ENCODE data around the gene CFAP299. TPM values are rescaled to one million over a fixed set of nuclear protein-coding genes. Genes with fewer than 3 reads are reported as not detected.

The CFAP299 gene
- total RNA-seq, 1 experiment from 2014 or later = not detected

GRCh38 chr4:80305466-80305865 is 30.1 kb upstream of the CFAP299 start:
- H3K4me2 ChIP-seq (ENCODE audit: low read depth, low read length, poor library complexity, severe bottlenecking) = no peak overlapping the region
- DNase-seq = no peak
- no peak overlapping the region for H2AFZ ChIP-seq (ENCODE audit: low read length)
- no peak overlapping the region for H3K9ac ChIP-seq (ENCODE audit: low read length)
- no peak overlapping the region for H3K4me3 ChIP-seq (ENCODE audit: low read length)
- H4K20me1 ChIP-seq (ENCODE audit: insufficient read depth, low read depth, low read length) = no peaks in the 10 kb centered on the region
- no peaks in the 10 kb centered on the region for H3K9me2 ChIP-seq (replicated peaks; ENCODE audit: insufficient read depth, low read length)
- H3K4me1 ChIP-seq (ENCODE audit: low read length) = no peaks in the 10 kb centered on the region
- no peaks in the 10 kb centered on the region for H3K36me3 ChIP-seq (ENCODE audit: insufficient read depth, low read length)
- no peaks in the 10 kb centered on the region for H3K79me2 ChIP-seq (ENCODE audit: low read length)
- no peaks in the 10 kb centered on the region for H3K9me3 ChIP-seq (ENCODE audit: low read length)
- H3K27ac ChIP-seq (ENCODE audit: low read length) = no peak overlapping the region
- no peaks in the 10 kb centered on the region for H3K27me3 ChIP-seq (ENCODE audit: low read length)

DNA sequence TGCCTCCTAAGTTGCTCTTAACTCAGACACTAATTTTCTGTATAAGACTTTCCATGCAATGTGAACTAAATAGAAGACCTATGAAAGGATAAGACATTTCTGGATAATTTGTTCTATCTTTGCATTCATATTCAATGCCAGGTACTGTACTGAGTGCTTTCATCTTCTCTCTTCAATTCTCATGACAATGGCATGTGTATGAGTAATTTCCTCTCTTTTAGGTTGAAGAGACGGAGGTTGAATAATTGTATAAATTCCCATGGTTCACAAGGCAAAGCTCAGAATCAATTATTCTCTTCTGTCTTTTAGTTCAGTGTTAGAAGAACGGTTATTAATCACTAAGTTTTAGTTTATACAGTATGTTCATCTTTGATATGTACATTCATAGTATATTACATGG is 29.3 kb upstream of the CFAP299 start:
- Histone ChIP-seq H3K4me3 (ENCODE audit: low read length) (no peak overlapping the region), H3K4me2 (ENCODE audit: low read depth, low read length, poor library complexity, severe bottlenecking) (no peak overlapping the region), H3K79me2 (ENCODE audit: low read length) (no peaks in the 10 kb centered on the region), H3K9me3 (ENCODE audit: low read length) (no peaks in the 10 kb centered on the region), H2AFZ (ENCODE audit: low read length) (no peak overlapping the region), H3K4me1 (ENCODE audit: low read length) (no peaks in the 10 kb centered on the region), H3K36me3 (ENCODE audit: insufficient read depth, low read length) (no peaks in the 10 kb centered on the region), H3K27ac (ENCODE audit: low read length) (no peak overlapping the region), H3K27me3 (ENCODE audit: low read length) (no peaks in the 10 kb centered on the region), H3K9me2 (replicated peaks; ENCODE audit: insufficient read depth, low read length) (no peaks in the 10 kb centered on the region), H3K9ac (ENCODE audit: low read length) (no peak overlapping the region), H4K20me1 (ENCODE audit: insufficient read depth, low read depth, low read length) (no peaks in the 10 kb centered on the region)
- DNase-seq = no peak

DNA sequence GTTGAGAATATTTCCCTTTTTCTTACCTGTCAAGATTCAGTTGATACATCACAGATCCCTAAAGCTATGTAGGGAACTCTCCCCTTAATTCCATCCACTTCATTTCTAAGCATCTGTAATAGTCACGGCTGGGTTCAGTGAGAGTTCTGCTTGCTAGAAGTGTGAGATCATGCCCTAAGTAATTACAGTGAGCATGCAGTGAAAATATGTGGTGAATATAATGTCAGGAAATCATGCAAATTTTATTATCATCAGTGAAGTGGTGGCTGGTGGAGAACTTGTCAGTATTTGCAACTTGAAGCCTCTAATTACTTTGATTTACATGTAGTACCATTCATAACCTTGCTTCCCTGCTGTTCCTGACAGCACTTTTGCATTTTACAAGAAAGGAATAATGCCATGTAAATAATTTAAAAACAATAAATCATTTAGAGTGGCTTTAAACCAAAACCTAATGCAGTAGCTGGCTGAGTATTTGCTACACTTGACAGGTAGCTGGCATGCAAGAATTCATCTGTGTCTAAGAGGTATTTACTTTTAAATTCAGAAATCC is 28.3 kb upstream of the CFAP299 start:
- no peaks in the 10 kb centered on the region for H3K27me3 ChIP-seq (ENCODE audit: low read length)
- no peak overlapping the region for H3K9ac ChIP-seq (ENCODE audit: low read length)
- DNase-seq = no peak
- no peak overlapping the region for H3K27ac ChIP-seq (ENCODE audit: low read length)
- no peaks in the 10 kb centered on the region for H3K79me2 ChIP-seq (ENCODE audit: low read length)
- H3K4me2 ChIP-seq (ENCODE audit: low read depth, low read length, poor library complexity, severe bottlenecking) = no peak overlapping the region
- no peaks in the 10 kb centered on the region for H3K9me3 ChIP-seq (ENCODE audit: low read length)
- H4K20me1 ChIP-seq (ENCODE audit: insufficient read depth, low read depth, low read length) = no peaks in the 10 kb centered on the region
- H3K36me3 ChIP-seq (ENCODE audit: insufficient read depth, low read length) = no peaks in the 10 kb centered on the region
- no peak overlapping the region for H2AFZ ChIP-seq (ENCODE audit: low read length)
- no peaks in the 10 kb centered on the region for H3K4me1 ChIP-seq (ENCODE audit: low read length)
- H3K9me2 ChIP-seq (replicated peaks; ENCODE audit: insufficient read depth, low read length) = no peaks in the 10 kb centered on the region
- H3K4me3 ChIP-seq (ENCODE audit: low read length) = no peak overlapping the region

GRCh38 chr4:80307774-80308465 is 27.6 kb upstream of the CFAP299 start:
- Histone ChIP-seq H3K79me2 (ENCODE audit: low read length) (no peaks in the 10 kb centered on the region), H3K4me1 (ENCODE audit: low read length) (no peaks in the 10 kb centered on the region), H3K27me3 (ENCODE audit: low read length) (no peaks in the 10 kb centered on the region), H3K9ac (ENCODE audit: low read length) (no peak overlapping the region), H3K9me2 (replicated peaks; ENCODE audit: insufficient read depth, low read length) (no peaks in the 10 kb centered on the region), H3K4me3 (ENCODE audit: low read length) (no peak overlapping the region), H3K9me3 (ENCODE audit: low read length) (no peaks in the 10 kb centered on the region), H3K36me3 (ENCODE audit: insufficient read depth, low read length) (no peaks in the 10 kb centered on the region), H3K27ac (ENCODE audit: low read length) (no peak overlapping the region), H3K4me2 (ENCODE audit: low read depth, low read length, poor library complexity, severe bottlenecking) (no peak overlapping the region), H2AFZ (ENCODE audit: low read length) (no peak overlapping the region), H4K20me1 (ENCODE audit: insufficient read depth, low read depth, low read length) (no peaks in the 10 kb centered on the region)
- no peak for DNase-seq

DNA sequence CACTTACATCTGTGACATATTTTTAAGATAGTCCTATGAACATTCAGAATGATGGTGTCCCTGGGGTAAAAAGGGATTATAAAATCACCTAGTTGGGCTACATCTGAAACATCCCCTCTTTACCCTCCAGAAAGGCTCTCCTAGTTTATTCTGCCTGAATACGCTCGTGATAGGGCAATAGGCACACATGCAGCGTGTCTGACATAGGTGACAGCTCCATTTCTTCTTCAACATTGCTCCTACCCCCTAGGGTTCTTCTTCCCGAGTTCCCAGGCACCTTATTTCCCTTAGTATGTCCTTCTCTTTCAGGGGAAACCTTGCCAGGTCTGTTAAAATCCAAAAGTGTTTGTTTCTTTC is 27.1 kb upstream of the CFAP299 start:
- no peaks in the 10 kb centered on the region for H3K27me3 ChIP-seq (ENCODE audit: low read length)
- no peak overlapping the region for H3K4me3 ChIP-seq (ENCODE audit: low read length)
- H3K9ac ChIP-seq (ENCODE audit: low read length) = no peak overlapping the region
- H3K27ac ChIP-seq (ENCODE audit: low read length) = no peak overlapping the region
- H3K4me1 ChIP-seq (ENCODE audit: low read length) = no peaks in the 10 kb centered on the region
- H2AFZ ChIP-seq (ENCODE audit: low read length) = no peak overlapping the region
- no peaks in the 10 kb centered on the region for H3K9me2 ChIP-seq (replicated peaks; ENCODE audit: insufficient read depth, low read length)
- no peaks in the 10 kb centered on the region for H4K20me1 ChIP-seq (ENCODE audit: insufficient read depth, low read depth, low read length)
- no peaks in the 10 kb centered on the region for H3K36me3 ChIP-seq (ENCODE audit: insufficient read depth, low read length)
- no peak overlapping the region for H3K4me2 ChIP-seq (ENCODE audit: low read depth, low read length, poor library complexity, severe bottlenecking)
- H3K79me2 ChIP-seq (ENCODE audit: low read length) = no peaks in the 10 kb centered on the region
- no peaks in the 10 kb centered on the region for H3K9me3 ChIP-seq (ENCODE audit: low read length)
- no peak for DNase-seq

DNA sequence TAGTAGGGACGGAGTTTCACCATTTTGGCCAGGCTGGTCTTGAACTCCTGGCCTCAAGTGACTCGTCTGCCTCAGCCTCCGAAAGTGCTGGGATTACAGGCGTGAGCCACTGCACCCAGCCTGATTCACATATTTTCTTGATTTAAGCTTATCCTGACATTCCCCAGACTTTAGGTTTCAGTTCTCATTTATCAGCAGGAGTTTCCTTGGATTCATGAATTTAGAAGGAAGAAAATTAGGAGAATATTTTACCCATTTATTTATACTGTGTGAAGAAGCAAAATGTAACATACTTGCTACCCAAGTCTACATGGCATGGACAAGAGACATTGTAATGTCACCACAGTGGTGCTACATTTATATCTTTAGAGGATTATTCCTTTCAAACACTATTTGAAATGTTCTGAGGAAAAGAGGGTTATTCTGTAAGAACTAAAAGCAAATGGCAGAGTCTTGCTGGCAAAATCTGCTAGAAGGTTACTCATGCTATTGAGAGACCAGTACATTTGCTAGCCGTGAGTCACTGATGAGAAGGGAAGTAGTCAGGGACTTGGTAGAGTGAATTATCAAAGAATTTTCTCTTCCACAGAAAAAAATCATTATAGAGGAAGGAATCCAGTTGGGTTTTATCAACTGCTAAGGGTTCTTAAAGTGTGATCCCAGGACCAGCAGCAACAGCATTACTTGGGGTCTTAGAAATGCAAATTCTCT is 26.1 kb upstream of the CFAP299 start:
- Histone ChIP-seq H3K36me3 (ENCODE audit: insufficient read depth, low read length) (no peaks in the 10 kb centered on the region), H2AFZ (ENCODE audit: low read length) (no peak overlapping the region), H3K4me2 (ENCODE audit: low read depth, low read length, poor library complexity, severe bottlenecking) (no peak overlapping the region), H4K20me1 (ENCODE audit: insufficient read depth, low read depth, low read length) (no peaks in the 10 kb centered on the region), H3K79me2 (ENCODE audit: low read length) (no peaks in the 10 kb centered on the region), H3K9me3 (ENCODE audit: low read length) (no peaks in the 10 kb centered on the region), H3K9ac (ENCODE audit: low read length) (no peak overlapping the region), H3K4me3 (ENCODE audit: low read length) (no peak overlapping the region), H3K27ac (ENCODE audit: low read length) (no peak overlapping the region), H3K9me2 (replicated peaks; ENCODE audit: insufficient read depth, low read length) (no peaks in the 10 kb centered on the region), H3K27me3 (ENCODE audit: low read length) (no peaks in the 10 kb centered on the region), H3K4me1 (ENCODE audit: low read length) (no peaks in the 10 kb centered on the region)
- no peak for DNase-seq

GRCh38 chr4:80311130-80311529 is 24.4 kb upstream of the CFAP299 start:
- Histone ChIP-seq H3K9ac (ENCODE audit: low read length) (no peak overlapping the region), H3K27me3 (ENCODE audit: low read length) (no peaks in the 10 kb centered on the region), H3K9me3 (ENCODE audit: low read length) (no peaks in the 10 kb centered on the region), H3K27ac (ENCODE audit: low read length) (no peak overlapping the region), H3K79me2 (ENCODE audit: low read length) (no peaks in the 10 kb centered on the region), H4K20me1 (ENCODE audit: insufficient read depth, low read depth, low read length) (no peaks in the 10 kb centered on the region), H3K4me3 (ENCODE audit: low read length) (no peak overlapping the region), H3K36me3 (ENCODE audit: insufficient read depth, low read length) (no peaks in the 10 kb centered on the region), H3K4me2 (ENCODE audit: low read depth, low read length, poor library complexity, severe bottlenecking) (no peak overlapping the region), H2AFZ (ENCODE audit: low read length) (no peak overlapping the region), H3K9me2 (replicated peaks; ENCODE audit: insufficient read depth, low read length) (no peaks in the 10 kb centered on the region), H3K4me1 (ENCODE audit: low read length) (no peaks in the 10 kb centered on the region)
- no peak for DNase-seq

DNA sequence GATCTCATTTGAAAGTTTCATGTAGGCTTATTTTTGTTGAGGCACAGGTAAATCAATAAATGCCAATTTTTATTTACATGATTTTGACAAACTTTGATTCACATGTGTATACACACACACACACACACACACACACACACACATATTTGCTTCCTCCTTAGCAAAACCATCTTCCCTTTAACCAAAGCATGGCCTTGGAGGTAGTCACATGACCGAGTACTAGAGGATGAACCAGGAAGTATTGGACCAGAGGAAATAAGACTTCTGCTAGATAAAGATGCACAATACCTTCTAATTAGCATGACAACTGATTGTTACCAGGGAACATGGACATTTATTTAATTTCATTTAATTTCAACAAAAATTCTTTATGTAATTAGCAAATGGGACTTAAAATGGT is 23.4 kb upstream of the CFAP299 start:
- Histone ChIP-seq H3K4me1 (ENCODE audit: low read length) (no peaks in the 10 kb centered on the region), H3K79me2 (ENCODE audit: low read length) (no peaks in the 10 kb centered on the region), H3K9me3 (ENCODE audit: low read length) (no peaks in the 10 kb centered on the region), H3K4me2 (ENCODE audit: low read depth, low read length, poor library complexity, severe bottlenecking) (no peak overlapping the region), H3K27me3 (ENCODE audit: low read length) (no peaks in the 10 kb centered on the region), H3K27ac (ENCODE audit: low read length) (no peak overlapping the region), H4K20me1 (ENCODE audit: insufficient read depth, low read depth, low read length) (no peaks in the 10 kb centered on the region), H3K4me3 (ENCODE audit: low read length) (no peak overlapping the region), H3K9ac (ENCODE audit: low read length) (no peak overlapping the region), H2AFZ (ENCODE audit: low read length) (no peak overlapping the region), H3K9me2 (replicated peaks; ENCODE audit: insufficient read depth, low read length) (no peaks in the 10 kb centered on the region), H3K36me3 (ENCODE audit: insufficient read depth, low read length) (no peaks in the 10 kb centered on the region)
- no peak for DNase-seq

Measured in Karpas-422 (cell line).